MM.1S (cell line): ENCODE data around the gene HMCES.

Experiments
- DNase-seq: peaks from one replicate; pipeline ENCODE4 v3.0.0-alpha.2; 2015
- H2AFZ ChIP-seq: fragments of 300-600 bp; sonication (generic); 2 replicates; pipeline ENCODE4 v1.6.0; 2016; ENCODE audit warnings: antibody characterized with exemption, low read length
- H3F3A ChIP-seq: fragments of 300-600 bp; sonication (generic); 2 replicates; pipeline ENCODE4 v1.6.1; 2016; ENCODE audit warnings: mild to moderate bottlenecking, antibody characterized with exemption, low read length, moderate library complexity, mixed read lengths; ENCODE audit not compliant: insufficient read depth
- H3K27ac ChIP-seq: fragments of 300-600 bp; sonication (generic); 2 replicates; pipeline ENCODE4 v1.5.1; 2016; ENCODE audit warnings: mild to moderate bottlenecking, low read length
- H3K27me3 ChIP-seq: fragments of 300-600 bp; sonication (generic); replicated peaks from 2 replicates; pipeline ENCODE4 v1.6.0; 2016; ENCODE audit warnings: low read length; ENCODE audit not compliant: insufficient read depth
- H3K36me3 ChIP-seq: fragments of 300-600 bp; sonication (generic); replicated peaks from 2 replicates; pipeline ENCODE4 v1.6.1; 2016; ENCODE audit warnings: mild to moderate bottlenecking, low read length, mixed read lengths; ENCODE audit not compliant: insufficient read depth
- H3K4me1 ChIP-seq: fragments of 300-600 bp; sonication (generic); 2 replicates; pipeline ENCODE4 v1.6.1; 2016; ENCODE audit warnings: low read length, mixed read lengths
- H3K4me2 ChIP-seq: fragments of 300-600 bp; sonication (generic); 2 replicates; pipeline ENCODE4 v1.6.0; 2016; ENCODE audit warnings: low read depth, low read length
- H3K4me3 ChIP-seq: fragments of 300-600 bp; sonication (generic); 2 replicates; pipeline ENCODE4 v1.5.1; 2016; ENCODE audit warnings: low read length, mixed read lengths
- H3K79me2 ChIP-seq: fragments of 300-600 bp; sonication (generic); 2 replicates; pipeline ENCODE4 v1.6.1; 2016; ENCODE audit warnings: mixed run types, low read length, mixed read lengths
- H3K9ac ChIP-seq: fragments of 300-600 bp; sonication (generic); 2 replicates; pipeline ENCODE4 v1.6.1; 2016; ENCODE audit warnings: low read length, mixed read lengths
- H3K9me2 ChIP-seq: fragments of 300-600 bp; sonication (generic); replicated peaks from 2 replicates; pipeline ENCODE4 v1.6.1; 2016; ENCODE audit warnings: mild to moderate bottlenecking, low read length, mixed read lengths; ENCODE audit not compliant: insufficient read depth
- H3K9me3 ChIP-seq: fragments of 300-600 bp; sonication (generic); replicated peaks from 2 replicates; pipeline ENCODE4 v1.6.1; 2016; ENCODE audit warnings: mild to moderate bottlenecking, low read length, mixed read lengths; ENCODE audit not compliant: insufficient read depth
- H4K20me1 ChIP-seq: fragments of 300-600 bp; sonication (generic); 2 replicates; pipeline ENCODE4 v1.6.1; 2016; ENCODE audit warnings: mild to moderate bottlenecking, low read length, moderate library complexity, mixed read lengths; ENCODE audit not compliant: insufficient read depth
- EZH2 ChIP-seq: fragments of 300-600 bp; sonication (generic); optimal IDR thresholded peaks from 2 replicates; pipeline ENCODE3; 2017; ENCODE audit warnings: low read depth, mild to moderate bottlenecking, antibody characterized with exemption, low read length, mixed read lengths
- EZH2phosphoT487 ChIP-seq: fragments of 300-600 bp; sonication (generic); IDR thresholded peaks from 2 replicates; pipeline ENCODE4 v1.6.1; 2018; ENCODE audit warnings: antibody characterized with exemption, low read length
- TF ChIP-seq, protein P1 (sequence below): fragments of 300-600 bp; sonication (generic); IDR thresholded peaks from 2 replicates; pipeline ENCODE4 v1.5.1; 2016; ENCODE audit warnings: antibody characterized with exemption, low read length, mixed read lengths

HMCES gene

DNA sequence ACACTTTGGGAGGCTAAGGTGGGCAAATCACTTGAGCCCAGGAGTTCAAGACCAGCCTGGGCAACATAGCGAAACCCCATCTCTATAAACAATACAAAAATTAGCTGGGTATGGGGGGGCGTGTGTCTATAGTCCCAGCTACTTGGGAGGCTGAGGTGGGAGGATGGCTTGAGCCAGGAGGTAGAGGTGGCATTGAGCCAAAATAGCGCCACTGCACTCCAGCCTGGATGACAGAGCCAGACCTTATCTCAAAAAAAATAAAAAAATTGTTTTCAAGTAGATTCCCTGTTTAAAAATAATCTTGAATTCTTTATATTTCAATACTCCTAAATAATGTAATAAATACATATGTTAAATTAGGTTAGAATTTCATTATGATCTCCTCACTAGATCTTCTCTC is 9.8 kb downstream of the HMCES start:
- no peak overlapping the region for H2AFZ ChIP-seq
- peaks cover 3% of the 10 kb centered on the region; the same call in 1 of the 2 replicates for H3F3A ChIP-seq
- no peak overlapping the region for H3K4me3 ChIP-seq
- no peak overlapping the region for H3K9ac ChIP-seq
- H4K20me1 ChIP-seq: no peaks in the 10 kb centered on the region
- peaks cover 8% of the 10 kb centered on the region for H3K4me1 ChIP-seq
- no peaks in the 10 kb centered on the region for H3K27me3 ChIP-seq
- no peak for DNase-seq
- no peak for TF ChIP-seq EZH2phosphoT487
- TF ChIP-seq, protein P1, sequence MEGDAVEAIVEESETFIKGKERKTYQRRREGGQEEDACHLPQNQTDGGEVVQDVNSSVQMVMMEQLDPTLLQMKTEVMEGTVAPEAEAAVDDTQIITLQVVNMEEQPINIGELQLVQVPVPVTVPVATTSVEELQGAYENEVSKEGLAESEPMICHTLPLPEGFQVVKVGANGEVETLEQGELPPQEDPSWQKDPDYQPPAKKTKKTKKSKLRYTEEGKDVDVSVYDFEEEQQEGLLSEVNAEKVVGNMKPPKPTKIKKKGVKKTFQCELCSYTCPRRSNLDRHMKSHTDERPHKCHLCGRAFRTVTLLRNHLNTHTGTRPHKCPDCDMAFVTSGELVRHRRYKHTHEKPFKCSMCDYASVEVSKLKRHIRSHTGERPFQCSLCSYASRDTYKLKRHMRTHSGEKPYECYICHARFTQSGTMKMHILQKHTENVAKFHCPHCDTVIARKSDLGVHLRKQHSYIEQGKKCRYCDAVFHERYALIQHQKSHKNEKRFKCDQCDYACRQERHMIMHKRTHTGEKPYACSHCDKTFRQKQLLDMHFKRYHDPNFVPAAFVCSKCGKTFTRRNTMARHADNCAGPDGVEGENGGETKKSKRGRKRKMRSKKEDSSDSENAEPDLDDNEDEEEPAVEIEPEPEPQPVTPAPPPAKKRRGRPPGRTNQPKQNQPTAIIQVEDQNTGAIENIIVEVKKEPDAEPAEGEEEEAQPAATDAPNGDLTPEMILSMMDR: no peak
- no peak for TF ChIP-seq EZH2
- no peak overlapping the region for H3K27ac ChIP-seq
- no peaks in the 10 kb centered on the region for H3K9me3 ChIP-seq
- H3K9me2 ChIP-seq: no peaks in the 10 kb centered on the region
- H3K79me2 ChIP-seq: peaks cover 69% of the 10 kb centered on the region
- H3K4me2 ChIP-seq: no peak overlapping the region
- H3K36me3 ChIP-seq: 0 out of 2 replicates have a peak, but pooled peaks cover 11% of the 10 kb centered on the region

DNA sequence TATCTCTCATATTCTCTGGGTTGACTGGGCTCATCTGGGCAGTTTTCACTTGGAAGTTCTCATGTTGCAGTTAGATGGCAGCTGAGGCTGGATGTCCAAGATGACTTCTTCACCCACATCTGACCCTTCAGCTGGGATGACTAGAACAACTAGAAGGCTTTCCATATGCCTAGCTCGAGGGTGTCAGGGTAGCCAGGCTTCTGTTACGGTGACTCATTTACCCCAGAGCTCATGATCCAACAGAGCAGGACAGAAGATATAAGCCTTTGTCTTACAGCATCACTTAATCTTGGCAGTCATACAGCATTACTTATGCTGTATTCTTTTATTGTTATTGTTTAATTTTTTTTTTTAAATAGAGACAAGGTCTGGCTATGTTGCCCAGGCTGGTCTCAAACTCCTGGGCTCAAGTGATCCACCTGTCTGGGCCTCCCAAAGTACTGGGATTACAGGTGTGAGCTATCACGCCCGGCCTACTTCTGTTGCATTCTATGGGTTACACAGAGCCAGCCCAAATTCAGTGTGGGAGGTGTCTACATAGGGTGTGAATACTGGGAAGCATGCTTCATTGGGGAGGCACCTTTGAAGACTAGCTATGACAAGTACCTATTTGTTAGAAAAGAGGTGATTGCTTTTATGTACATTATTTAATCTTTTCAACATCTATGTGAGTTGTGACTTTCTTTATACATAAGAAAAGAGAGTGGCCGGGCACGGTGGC is 10.7 kb downstream of the HMCES start:
- no peak overlapping the region for H2AFZ ChIP-seq
- H4K20me1 ChIP-seq: no peaks in the 10 kb centered on the region
- H3F3A ChIP-seq: no peaks in the 10 kb centered on the region
- H3K79me2 ChIP-seq: peaks cover 63% of the 10 kb centered on the region
- no peak overlapping the region for H3K9ac ChIP-seq
- DNase-seq: no peak
- no peaks in the 10 kb centered on the region for H3K27me3 ChIP-seq
- H3K9me2 ChIP-seq: no peaks in the 10 kb centered on the region
- no peaks in the 10 kb centered on the region for H3K9me3 ChIP-seq
- H3K4me1 ChIP-seq: no peaks in the 10 kb centered on the region
- no peak overlapping the region for H3K27ac ChIP-seq
- H3K4me3 ChIP-seq: no peak overlapping the region
- H3K4me2 ChIP-seq: no peak overlapping the region
- TF ChIP-seq, protein P1: no peak
- TF ChIP-seq EZH2 (no peak), EZH2phosphoT487 (no peak)
- 0 out of 2 replicates have a peak, but pooled peaks cover 11% of the 10 kb centered on the region for H3K36me3 ChIP-seq

DNA sequence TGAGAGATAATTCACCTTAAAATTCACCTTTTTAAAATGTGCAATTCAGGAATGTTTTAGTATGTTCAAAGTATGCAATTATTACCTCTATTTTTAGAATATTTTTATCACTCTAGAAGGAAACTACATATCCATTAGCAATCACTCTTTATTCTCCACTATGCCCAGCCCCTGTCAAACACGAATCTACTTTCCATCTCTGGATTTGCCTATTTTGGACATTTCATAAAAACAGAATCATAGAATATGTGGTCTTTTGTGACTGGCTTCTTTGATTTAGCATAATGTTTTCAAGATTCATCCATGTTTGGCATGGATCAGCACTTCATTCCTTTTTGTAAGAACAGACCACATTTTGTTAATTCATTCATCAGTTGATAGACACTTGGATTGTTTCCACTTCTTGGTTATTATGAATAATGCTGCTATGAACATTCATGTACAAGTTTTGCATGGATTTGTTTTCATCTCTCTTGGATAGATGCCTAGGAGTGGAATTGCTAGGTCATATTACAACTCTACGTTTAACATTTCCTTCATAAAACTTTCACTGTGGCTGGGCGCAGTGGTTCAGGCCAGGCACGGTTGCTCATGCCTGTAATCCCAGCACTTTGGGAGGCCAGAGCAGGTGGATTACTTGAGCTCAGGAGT is 12.7 kb downstream of the HMCES start:
- no peaks in the 10 kb centered on the region for H3F3A ChIP-seq
- H3K9ac ChIP-seq: no peak overlapping the region
- no peaks in the 10 kb centered on the region for H3K27me3 ChIP-seq
- no peak overlapping the region for H2AFZ ChIP-seq
- TF ChIP-seq EZH2phosphoT487 (no peak), EZH2 (no peak)
- TF ChIP-seq, protein P1: no peak
- no peak overlapping the region for H3K4me2 ChIP-seq
- H3K27ac ChIP-seq: no peak overlapping the region
- H3K9me3 ChIP-seq: no peaks in the 10 kb centered on the region
- no peaks in the 10 kb centered on the region for H4K20me1 ChIP-seq
- H3K79me2 ChIP-seq: peaks cover 56% of the 10 kb centered on the region
- peaks cover 11% of the 10 kb centered on the region; the same call in 1 of the 2 replicates for H3K36me3 ChIP-seq
- no peak overlapping the region for H3K4me3 ChIP-seq
- DNase-seq: no peak
- no peaks in the 10 kb centered on the region for H3K4me1 ChIP-seq
- no peaks in the 10 kb centered on the region for H3K9me2 ChIP-seq
